ENCODE measurements around the gene LTF.

DNA sequence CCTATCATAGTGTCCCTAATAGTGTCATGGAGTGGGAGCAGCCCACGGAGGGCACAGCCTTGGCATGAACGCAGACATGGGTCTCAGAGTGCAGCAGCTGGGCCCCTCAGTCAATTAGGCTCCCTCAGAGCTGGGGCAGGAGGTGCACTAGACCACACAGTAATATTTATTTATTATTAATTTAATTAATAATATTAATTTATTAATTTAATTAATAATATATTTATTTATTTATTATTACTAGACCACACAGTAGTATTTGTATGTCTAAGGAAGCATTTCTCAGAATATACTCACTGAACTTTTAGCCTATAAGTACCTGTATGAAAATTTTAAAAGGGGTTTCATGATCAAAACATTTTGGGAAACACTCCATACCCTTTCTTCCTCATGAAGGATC, 63.1 kb downstream of the LTF start:
- TF ChIP-seq ZNF830 (tag by site-specific recombination; IDR thresholded peaks at IDR 0.05; ENCODE audit: low read depth) (no peak), ZNF174 (tag by site-specific recombination; IDR thresholded peaks at IDR 0.05) (no peak), ZNF214 (tag by site-specific recombination; IDR thresholded peaks at IDR 0.05; ENCODE audit: borderline replicate concordance) (no peak)
- TF ChIP-seq, protein P1, sequence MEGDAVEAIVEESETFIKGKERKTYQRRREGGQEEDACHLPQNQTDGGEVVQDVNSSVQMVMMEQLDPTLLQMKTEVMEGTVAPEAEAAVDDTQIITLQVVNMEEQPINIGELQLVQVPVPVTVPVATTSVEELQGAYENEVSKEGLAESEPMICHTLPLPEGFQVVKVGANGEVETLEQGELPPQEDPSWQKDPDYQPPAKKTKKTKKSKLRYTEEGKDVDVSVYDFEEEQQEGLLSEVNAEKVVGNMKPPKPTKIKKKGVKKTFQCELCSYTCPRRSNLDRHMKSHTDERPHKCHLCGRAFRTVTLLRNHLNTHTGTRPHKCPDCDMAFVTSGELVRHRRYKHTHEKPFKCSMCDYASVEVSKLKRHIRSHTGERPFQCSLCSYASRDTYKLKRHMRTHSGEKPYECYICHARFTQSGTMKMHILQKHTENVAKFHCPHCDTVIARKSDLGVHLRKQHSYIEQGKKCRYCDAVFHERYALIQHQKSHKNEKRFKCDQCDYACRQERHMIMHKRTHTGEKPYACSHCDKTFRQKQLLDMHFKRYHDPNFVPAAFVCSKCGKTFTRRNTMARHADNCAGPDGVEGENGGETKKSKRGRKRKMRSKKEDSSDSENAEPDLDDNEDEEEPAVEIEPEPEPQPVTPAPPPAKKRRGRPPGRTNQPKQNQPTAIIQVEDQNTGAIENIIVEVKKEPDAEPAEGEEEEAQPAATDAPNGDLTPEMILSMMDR (tag by site-specific recombination; IDR thresholded peaks at IDR 0.05), result no peak
- TF ChIP-seq, protein P2, sequence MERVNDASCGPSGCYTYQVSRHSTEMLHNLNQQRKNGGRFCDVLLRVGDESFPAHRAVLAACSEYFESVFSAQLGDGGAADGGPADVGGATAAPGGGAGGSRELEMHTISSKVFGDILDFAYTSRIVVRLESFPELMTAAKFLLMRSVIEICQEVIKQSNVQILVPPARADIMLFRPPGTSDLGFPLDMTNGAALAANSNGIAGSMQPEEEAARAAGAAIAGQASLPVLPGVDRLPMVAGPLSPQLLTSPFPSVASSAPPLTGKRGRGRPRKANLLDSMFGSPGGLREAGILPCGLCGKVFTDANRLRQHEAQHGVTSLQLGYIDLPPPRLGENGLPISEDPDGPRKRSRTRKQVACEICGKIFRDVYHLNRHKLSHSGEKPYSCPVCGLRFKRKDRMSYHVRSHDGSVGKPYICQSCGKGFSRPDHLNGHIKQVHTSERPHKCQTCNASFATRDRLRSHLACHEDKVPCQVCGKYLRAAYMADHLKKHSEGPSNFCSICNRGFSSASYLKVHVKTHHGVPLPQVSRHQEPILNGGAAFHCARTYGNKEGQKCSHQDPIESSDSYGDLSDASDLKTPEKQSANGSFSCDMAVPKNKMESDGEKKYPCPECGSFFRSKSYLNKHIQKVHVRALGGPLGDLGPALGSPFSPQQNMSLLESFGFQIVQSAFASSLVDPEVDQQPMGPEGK (tag by site-specific recombination; IDR thresholded peaks at IDR 0.05), result no peak
- TF ChIP-seq, protein P3, sequence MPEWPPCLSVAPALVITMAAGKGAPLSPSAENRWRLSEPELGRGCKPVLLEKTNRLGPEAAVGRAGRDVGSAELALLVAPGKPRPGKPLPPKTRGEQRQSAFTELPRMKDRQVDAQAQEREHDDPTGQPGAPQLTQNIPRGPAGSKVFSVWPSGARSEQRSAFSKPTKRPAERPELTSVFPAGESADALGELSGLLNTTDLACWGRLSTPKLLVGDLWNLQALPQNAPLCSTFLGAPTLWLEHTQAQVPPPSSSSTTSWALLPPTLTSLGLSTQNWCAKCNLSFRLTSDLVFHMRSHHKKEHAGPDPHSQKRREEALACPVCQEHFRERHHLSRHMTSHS (tag by site-specific recombination; IDR thresholded peaks at IDR 0.05), result no peak
